ENCODE measurements around the gene INPP5D.

The INPP5D gene

DNA sequence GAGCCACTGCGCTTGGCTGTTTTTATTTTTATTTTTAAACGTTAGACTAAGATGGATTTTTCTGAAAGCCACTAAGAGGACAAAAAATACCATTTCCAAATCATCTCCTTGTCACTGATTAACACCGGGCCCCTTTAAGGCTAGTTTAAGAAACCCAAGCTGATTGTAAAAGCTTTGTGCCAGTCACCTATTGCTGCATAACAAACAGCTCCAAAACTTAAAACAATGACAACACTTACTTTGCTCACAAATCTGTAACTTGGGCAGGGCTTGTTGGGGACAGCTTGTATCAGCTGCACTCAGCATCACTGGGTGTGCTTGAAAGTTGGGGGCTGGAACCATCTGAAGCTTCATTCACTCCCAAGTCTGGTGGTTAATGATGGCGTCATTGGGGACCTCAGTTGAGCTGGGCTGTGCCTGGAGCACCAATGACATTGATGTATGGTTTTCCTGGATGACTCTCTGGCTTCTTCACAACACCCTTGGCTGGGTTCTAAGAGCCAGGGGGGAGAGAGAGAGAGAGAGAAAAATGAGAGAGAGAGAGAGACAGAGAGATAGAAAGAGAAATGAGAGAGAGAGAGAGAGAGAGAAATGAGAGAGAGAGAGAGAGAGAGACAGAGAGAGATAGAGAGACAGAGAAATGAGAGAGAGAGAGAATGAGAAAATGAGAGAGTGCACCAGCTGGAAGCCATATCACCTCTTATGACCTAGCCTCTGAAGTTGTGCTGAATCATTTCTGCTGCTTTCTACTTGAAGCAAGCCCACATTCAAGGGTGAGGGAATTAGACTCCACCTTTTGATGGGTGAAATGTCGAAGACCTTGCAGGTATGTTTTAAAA, 165.3 kb downstream of the INPP5D start:
- in situ Hi-C loops (cut with MboI; ENCODE audit: low sequenced_read_pairs), result no loop called here

DNA sequence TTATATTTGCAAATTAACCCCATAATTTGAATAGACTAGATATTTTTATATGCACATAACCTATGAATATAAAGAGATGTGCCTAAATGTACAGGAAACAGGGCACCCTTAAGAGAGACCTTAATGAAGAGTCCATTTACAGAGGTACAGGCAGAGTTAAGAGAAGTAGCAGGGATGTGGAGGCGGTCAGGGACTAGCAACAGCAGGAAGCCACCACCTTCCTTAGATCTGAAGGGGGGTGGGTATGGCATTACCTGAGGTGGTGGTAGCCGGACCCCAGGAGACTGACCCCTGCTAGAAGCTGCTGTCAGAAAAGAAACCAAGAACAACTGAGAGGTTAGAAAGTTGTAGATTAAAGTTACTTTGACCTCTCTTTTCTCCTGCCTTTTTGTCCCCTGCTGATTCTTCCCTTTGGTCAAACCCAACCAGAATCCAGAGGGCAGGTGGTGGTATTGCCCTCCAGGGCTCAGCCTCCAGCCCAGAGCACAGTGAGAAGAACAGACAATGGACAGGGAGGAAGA, 166.4 kb downstream of the INPP5D start:
- in situ Hi-C loops (cut with MboI; ENCODE audit: low sequenced_read_pairs), result no loop called here

DNA sequence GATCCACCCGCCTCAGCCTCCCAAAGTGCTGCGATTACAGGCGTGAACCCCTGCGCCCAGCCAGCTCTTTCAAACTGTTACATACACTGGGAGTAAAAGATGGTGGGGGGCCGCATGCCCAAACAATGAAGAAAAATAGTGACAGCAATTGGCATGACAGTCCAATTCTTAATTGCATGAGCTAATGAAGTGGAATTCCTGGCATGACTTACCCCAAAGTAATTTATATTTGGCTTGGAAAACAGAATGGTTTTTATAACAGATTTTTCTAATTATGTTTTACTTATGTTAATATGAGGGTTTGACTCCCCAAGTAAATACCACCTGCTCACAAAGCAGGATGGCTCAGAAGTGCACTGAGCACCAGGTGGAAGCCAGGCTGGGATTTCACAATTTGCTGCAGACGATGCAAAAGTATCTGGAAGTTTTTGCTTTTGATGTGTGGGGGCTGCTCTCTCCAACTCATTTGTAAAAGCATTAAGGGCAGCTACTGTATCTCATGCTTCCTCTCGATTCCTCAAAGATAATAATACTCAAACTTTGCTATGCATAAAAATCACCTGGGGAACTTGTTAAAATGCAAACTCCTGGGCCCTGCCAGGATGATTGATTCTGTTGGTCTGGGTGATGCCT, 167.3 kb downstream of the INPP5D start:
- in situ Hi-C loops (cut with MboI; ENCODE audit: low sequenced_read_pairs), result no loop called here

DNA sequence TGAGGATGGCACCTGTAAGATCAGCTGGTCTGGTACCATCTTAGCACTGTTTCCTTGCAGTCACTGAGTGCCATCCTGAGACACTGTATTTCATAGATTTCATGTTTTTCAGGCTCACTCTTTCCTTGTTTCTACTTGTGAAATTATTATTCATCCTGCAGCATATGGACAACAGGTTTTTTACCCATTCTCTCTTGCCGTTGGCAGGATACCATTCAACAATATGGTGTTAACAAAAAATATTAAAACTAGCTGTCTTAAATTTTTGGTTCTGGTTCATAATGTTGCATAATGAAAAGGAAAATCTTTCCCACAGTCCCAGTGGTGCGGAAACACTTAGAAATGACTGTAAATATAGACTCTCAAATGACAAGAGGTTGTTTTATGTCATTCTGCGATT, 168.2 kb downstream of the INPP5D start:
- in situ Hi-C loops (cut with MboI; ENCODE audit: low sequenced_read_pairs), result no loop called here

DNA sequence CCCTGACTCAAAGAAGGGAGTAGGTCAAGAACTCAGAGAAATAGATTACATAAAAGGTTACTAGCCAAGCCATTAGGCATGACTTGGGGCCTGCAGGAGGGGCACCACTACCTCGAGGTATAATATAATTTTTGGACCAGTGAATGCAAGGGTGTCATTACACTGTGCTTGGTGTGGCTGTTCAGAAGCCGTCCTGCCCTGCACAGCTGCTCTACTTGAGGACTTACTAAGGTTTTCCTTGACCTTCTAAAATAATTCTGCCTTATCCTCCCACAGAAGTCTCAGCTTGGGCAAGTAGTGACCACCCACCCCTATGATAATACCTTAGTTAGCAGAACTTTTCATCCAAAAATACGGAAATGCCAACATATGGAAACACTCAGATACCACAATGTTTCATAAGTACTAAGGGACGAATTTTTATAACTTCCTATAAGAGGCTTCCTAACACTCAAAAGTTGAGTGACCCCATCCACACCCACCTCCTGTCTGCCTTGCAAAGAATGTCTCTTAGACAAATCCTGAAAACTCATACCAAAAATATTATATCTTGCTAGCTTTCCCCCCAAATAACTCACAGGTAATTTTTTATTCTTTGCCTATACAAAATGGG, 173.6 kb downstream of the INPP5D start:
- in situ Hi-C loops (cut with MboI; ENCODE audit: low sequenced_read_pairs), result no loop called here

DNA sequence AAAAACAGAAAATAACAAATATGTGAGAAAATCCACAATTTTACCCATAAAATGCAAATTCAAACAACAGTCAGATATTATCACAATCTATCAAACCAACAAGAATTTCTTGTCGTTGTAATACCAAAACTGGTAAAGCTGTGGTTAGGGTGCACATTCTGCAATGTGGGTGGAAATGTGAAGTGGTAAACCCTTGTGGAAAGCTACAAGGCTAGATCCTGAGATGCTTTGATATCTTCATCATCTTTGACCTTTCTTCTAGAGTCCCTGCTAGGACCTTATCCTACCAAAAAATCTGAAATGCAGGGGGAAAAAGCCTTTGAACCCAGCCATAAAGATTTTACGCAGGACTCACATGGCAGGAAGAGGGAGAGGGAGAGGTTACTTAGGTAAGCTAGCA, 174.1 kb downstream of the INPP5D start:
- in situ Hi-C loops (cut with MboI; ENCODE audit: low sequenced_read_pairs), result no loop called here

DNA sequence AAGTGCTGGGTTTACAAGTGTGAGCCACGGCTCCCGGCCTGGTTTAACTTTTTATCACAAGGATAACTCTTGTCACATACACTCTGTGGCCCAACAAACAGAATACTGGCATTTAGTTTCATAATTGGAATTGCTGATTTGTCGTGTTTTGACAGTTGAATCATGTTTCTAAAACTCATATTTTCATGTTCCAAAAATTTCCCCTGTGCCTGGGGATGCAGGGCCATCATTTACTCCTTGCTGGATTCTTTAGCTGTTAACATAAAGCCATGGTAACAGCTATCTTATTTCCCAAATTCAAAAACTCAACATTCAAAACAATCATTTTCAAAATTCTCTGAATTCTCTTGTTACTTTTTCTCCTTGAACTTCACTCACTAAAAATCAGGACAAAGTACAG, 174.9 kb downstream of the INPP5D start:
- in situ Hi-C loops (cut with MboI; ENCODE audit: low sequenced_read_pairs), result no loop called here

DNA sequence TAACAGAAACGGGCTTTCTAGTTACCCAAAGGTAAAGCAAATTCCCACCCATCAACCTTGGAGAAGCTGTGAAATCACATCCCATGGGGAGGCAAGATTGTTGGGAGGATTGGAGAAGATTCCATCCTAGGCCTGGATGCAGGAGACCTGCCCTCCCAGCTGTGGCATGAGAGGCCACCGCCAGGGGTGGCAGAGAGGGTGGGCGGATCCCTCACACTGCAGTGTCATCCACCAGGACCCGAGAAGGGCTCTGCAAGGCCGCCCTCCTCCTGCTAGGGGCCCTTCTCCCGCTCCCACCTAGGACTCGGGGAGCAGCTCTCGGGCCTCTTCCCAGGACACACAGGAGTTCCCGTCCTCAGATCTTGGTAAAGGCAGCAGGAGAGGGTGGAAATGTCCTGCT, 175.8 kb downstream of the INPP5D start:
- in situ Hi-C loops (cut with MboI; ENCODE audit: low sequenced_read_pairs), result no loop called here

DNA sequence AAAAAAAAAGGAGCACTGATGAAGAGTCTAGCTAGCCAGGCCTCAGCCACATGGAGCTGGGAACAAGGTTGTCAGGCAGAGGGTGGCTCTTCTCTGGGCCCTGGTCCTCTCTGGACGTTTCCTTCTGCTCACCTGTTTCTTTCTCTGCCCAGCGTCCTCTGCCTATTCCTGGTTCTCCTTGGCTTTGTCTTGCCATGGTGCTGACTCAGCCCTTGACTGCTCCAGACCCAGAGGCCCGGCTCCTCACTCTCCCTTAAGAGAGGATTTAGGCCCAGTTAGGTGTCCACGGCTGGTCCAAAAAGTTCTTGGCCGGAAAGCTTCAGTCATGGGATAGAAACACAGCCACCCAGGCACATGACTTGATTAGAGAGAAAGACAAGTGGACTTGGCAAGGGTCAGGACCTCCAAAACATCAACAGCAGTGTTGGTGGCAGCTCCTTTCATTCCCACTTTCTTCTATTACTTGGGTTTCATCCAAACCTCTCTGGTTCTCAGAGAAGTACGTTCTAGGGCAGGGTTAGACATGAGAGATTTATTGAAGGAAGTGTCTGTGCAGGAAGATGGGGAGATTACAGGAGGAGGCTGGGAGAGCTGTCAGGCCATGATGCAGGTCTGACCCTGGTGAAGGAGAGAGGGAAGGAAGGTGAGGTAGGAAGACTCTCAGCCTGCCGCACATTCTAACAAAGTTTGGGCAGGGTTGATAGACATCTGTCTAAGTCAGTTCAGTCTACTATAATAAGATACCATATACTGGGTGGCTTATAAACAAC, 176.9 kb downstream of the INPP5D start:
- in situ Hi-C loops (cut with MboI; ENCODE audit: low sequenced_read_pairs), result no loop called here

DNA sequence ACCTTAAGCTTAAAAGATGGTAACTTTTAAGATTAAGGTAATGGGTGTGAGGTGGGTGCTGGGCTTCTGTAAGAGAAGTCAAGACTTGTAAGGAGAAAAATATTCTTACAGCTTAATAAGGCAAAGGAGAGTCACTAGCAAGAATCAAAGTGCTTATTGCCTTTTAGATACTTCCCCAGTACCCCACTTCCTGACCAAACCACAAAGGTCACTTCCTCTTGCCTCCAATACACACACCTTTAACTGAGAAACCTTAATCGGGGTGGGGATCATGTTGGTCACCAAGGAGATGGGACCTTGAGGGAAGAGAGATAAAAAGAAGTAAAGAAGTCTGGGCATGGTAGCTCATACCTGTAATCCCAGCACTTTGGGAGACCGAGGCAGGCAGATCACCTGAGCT, 180.8 kb downstream of the INPP5D start:
- in situ Hi-C loops (cut with MboI; ENCODE audit: low sequenced_read_pairs), result loop anchor here (10.0 kb wide), 1 partner anchor 636 kb away; no protein-coding TSS in a partner anchor

DNA sequence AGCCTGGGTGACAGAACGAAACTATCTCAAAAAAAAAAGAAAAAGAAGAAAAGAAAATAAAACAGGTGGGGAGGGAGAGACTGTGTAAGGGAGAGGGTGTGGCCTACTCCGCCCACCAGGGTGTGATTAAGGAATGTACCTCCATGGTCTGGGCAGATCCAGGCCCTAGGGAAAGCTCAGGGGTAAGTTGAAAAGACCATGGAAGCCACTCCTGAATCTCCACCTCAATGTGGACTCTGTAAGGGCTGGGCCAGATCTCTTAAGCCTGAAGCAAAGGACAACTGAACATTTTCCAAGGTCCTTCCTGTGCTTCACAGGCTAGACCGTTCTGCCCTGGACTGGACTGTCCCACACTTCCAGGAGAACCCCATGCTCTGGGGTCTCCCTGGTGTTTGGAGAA, 181.7 kb downstream of the INPP5D start:
- in situ Hi-C loops (cut with MboI; ENCODE audit: low sequenced_read_pairs), result loop anchor here (10.0 kb wide), 1 partner anchor 637 kb away; no protein-coding TSS in a partner anchor

DNA sequence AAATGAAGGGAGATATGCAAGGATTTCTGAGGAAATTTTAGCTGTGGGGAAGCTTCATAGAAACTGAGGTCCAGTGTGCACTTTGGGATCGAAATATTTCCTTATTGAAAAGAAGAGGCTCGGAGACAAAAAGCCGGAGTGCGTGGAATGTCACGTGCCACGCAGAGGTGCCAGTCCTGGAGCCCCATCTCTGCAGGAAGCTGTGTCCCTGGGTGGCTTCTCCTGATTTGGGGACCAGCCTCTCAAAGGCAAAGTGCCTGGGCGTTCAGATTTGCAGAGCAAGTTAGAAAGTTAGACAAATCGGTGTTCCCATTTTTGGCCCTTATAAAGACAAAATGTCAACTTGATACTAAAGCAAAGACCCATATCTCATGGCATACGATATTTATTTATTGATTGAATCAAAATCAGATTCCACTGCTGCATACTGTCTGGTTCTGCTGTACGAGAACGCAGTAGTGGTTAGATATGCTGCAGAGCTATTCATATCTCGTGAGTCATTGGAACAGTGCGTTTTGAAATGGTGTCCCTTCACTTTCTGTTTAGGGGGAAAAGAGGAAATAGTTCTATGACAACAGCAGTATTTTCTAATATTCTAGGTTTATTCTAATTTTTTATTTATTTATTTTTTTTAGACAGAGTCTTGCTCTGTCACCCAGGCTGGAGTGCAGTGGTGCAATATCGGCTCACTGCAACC, 182.2 kb downstream of the INPP5D start:
- in situ Hi-C loops (cut with MboI; ENCODE audit: low sequenced_read_pairs), result loop anchor here (10.0 kb wide), 1 partner anchor 638 kb away; no protein-coding TSS in a partner anchor

DNA sequence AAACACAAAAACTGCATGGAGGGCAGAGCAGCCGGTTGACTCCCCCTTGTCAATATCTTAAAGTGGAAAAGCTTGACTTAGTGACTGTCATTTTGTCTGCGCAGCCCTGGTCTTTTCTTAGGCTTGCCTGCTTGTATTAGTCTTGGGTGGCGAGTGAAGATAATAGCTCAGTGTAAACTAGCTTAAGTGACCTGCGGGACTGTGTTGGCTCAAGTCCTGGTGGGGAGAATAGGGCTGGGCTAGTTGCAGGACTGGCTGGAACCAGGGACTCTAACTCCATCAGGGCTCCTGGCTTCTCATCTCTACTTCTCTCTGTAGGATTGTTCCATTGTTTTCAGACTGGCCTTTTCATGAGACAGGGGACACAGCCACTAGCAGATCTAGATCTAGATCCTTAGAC, 183.2 kb downstream of the INPP5D start:
- in situ Hi-C loops (cut with MboI; ENCODE audit: low sequenced_read_pairs), result loop anchor here (10.0 kb wide), 1 partner anchor 639 kb away; no protein-coding TSS in a partner anchor

DNA sequence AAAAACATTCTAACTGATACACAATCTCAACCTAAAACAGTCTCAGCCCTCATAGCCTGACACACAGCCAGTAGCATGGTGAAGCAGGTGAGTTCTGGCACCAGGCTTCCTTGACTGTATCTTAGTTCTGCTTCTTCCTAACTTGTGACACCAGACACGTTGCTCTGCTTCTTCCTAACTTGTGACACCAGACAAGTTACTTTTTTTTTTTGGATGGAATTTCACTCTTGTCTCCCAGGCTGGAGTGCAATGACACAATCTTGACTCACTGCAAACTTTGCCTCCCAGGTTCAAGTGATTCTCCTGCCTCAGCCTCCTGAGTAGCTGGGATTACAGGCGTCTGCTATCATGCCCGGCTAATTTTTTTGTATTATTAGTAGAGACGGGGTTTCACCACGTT, 184.7 kb downstream of the INPP5D start:
- in situ Hi-C loops (cut with MboI; ENCODE audit: low sequenced_read_pairs), result loop anchor here (10.0 kb wide), 1 partner anchor 640 kb away; no protein-coding TSS in a partner anchor

DNA sequence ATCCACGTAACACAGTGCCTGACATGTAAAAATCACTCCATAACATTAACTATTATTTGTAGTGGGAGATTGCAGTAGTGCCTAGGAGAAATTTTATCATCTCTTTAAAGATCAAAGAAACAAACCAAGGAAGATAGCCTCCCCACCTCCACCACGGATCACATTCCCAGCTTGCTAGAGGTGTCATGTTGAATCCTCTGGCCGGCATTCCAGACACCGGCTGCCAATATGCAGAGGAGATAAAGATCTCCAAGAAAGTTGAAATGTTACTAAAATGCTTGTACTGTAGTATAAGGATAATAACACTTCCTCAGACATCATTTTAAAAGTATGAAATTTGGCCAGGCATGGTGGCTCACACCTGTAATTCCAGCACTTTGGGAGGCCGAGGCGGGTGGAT, 185.3 kb downstream of the INPP5D start:
- in situ Hi-C loops (cut with MboI; ENCODE audit: low sequenced_read_pairs), result loop anchor here (10.0 kb wide), 1 partner anchor 641 kb away; no protein-coding TSS in a partner anchor

DNA sequence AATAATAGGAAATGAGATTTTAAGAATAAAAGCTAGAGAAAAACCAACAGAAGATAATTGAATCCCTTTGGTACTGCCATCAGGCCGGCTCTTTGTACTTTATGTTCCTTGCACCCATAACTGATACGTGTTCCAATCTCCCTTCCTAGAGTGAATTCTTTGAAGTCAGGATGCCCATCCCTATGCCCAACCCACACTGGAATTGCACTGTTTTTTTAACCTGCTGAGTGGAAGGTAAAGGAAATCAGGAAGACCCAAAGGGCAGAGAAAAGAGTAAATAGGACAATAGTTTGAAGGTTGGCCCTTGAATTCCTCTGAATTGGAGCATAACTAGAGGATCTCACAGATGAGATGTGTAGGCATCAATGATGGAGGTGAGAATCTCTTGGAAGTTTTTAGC, 187.0 kb downstream of the INPP5D start:
- in situ Hi-C loops (cut with MboI; ENCODE audit: low sequenced_read_pairs), result loop anchor here (10.0 kb wide), 1 partner anchor 642 kb away; no protein-coding TSS in a partner anchor

DNA sequence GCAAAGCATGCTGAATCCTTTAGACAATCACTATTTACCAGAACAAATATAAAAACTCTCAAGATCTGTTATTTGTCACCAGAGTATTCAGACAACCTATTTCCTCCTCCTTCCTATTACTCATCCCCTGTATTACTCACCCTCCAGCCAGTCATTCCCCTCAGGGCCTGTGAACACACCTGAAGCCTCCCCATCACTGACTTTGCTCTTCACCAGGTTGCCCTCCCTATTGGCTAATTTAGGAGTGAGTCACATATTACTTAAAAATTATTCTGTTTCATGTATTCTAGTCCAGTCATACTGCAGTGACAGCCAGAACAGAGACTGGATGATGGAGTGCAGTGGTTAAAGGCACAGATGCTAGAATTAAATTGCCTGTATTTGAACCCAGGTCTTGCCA, 187.6 kb downstream of the INPP5D start:
- in situ Hi-C loops (cut with MboI; ENCODE audit: low sequenced_read_pairs), result loop anchor here (10.0 kb wide), 1 partner anchor 643 kb away; no protein-coding TSS in a partner anchor

DNA sequence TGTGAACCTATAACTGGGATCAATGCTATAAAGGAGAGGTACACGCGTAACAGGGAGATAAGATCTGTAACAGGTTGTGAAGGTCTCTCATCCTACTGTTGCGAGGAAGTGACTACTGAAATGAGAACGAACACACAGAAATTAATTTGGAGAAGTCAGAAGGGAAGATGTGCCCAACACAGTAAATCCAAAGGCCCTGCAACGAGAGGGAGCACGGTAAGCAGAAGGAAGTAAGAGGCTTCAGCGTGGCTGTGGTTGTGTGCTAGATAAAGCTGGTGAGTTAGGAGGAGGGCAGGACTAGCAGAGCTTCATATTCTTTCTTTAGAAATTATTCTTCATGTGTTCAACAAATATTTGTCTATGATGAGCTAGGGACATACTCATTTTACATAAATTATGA, 188.9 kb downstream of the INPP5D start:
- in situ Hi-C loops (cut with MboI; ENCODE audit: low sequenced_read_pairs), result loop anchor here (10.0 kb wide), 1 partner anchor 644 kb away; no protein-coding TSS in a partner anchor

DNA sequence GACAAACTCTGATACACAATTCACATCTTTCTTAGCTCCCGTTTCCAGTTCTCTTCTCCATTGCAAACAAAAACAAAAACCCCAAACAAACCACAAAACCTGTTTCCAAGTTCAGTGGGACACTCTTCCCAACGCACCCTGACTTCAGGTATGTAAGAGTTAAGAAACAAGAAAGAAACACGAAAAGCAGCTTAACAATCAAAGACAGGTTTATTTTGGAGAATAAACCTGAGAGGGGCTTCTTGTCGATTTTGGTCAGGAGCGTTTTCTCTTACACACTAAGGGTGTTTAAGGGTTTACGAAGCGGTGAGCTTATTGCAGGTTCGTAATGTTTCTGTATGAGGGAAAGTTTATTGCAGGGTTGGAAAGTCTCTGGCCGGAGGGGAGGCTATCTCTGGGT, 190.4 kb downstream of the INPP5D start:
- in situ Hi-C loops (cut with MboI; ENCODE audit: low sequenced_read_pairs), result loop anchor here (10.0 kb wide), 1 partner anchor 396 kb away; no protein-coding TSS in a partner anchor

DNA sequence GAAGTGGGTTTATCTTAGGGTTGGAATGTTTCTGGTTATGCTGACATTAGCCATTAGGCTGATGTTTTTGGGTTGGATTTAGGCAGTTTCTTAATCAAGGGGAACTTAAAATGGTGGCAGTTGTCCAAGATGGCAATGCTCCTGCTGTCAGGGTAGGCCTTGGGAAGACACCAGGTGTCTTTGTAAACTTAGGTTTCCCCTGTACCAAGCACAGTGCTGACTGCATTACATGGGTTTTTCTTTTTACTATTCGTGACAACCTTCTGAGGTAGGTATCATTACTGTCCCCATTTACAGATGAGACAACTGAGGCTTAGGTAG, 190.8 kb downstream of the INPP5D start:
- in situ Hi-C loops (cut with MboI; ENCODE audit: low sequenced_read_pairs), result loop anchor here (10.0 kb wide), 1 partner anchor 396 kb away; no protein-coding TSS in a partner anchor
